ENCODE measurements around the gene STAB1.

- TF ChIP-seq, protein P1, sequence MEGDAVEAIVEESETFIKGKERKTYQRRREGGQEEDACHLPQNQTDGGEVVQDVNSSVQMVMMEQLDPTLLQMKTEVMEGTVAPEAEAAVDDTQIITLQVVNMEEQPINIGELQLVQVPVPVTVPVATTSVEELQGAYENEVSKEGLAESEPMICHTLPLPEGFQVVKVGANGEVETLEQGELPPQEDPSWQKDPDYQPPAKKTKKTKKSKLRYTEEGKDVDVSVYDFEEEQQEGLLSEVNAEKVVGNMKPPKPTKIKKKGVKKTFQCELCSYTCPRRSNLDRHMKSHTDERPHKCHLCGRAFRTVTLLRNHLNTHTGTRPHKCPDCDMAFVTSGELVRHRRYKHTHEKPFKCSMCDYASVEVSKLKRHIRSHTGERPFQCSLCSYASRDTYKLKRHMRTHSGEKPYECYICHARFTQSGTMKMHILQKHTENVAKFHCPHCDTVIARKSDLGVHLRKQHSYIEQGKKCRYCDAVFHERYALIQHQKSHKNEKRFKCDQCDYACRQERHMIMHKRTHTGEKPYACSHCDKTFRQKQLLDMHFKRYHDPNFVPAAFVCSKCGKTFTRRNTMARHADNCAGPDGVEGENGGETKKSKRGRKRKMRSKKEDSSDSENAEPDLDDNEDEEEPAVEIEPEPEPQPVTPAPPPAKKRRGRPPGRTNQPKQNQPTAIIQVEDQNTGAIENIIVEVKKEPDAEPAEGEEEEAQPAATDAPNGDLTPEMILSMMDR (IDR thresholded peaks at IDR 0.05; ENCODE audit: insufficient read depth, low read length): no peak
- TF ChIP-seq POLR2AphosphoS5 (IDR thresholded peaks at IDR 0.05; ENCODE audit: low read depth): no peak
Measured at GRCh38 chr3:52547143-52547542, 52.0 kb downstream of the STAB1 start.

Measured in HL-60 (cell line).